ENCODE measurements around the gene RBP5.
"Not testable (repeated sequence)": the region's sequence is repeated elsewhere in the genome, so short reads cannot be mapped to it uniquely, and the experiment has no call there.

The RBP5 gene

GRCh38 chr12:7109572-7109920 is 19.1 kb downstream of the RBP5 start:
- peaks cover 8% of the 10 kb centered on the region for H3K4me1 ChIP-seq (ENCODE audit: control insufficient read depth, insufficient read depth, low read length)
- H3K36me3 ChIP-seq (ENCODE audit: control insufficient read depth, insufficient read depth, low read length) = no peaks in the 10 kb centered on the region; the same call in 1 of the 2 replicates
- 0 out of 2 replicates have a peak, but pooled peaks cover 9% of the 10 kb centered on the region for H3K27me3 ChIP-seq (ENCODE audit: control insufficient read depth, insufficient read depth, low read length)
- H3K9me3 ChIP-seq (ENCODE audit: control insufficient read depth, insufficient read depth, low read depth, low read length) = peaks cover 5% of the 10 kb centered on the region; the same call in 1 of the 2 replicates
- H3K9ac ChIP-seq (ENCODE audit: low read length) = no peak overlapping the region
- H3K27ac ChIP-seq (ENCODE audit: low read depth, low read length) = no peak overlapping the region
- H3K4me3 ChIP-seq (ENCODE audit: low read depth, low read length) = peak overlapping the region; percentile 60; the same call in 1 of the 2 replicates

- peak within 1 kb of the TSS; percentile 60 for H3K4me3 ChIP-seq (ENCODE audit: low read depth, low read length)
- H3K9ac ChIP-seq (ENCODE audit: low read length) = peak within 1 kb of the TSS; percentile 69
Observed at GRCh38 chr12:7108796-7109571, 19.7 kb downstream of the RBP5 start, which contains the start of gene C1RL. Gene C1RL (minus strand): TSS chr12:7109214. CDS start chr12:7109180, 34 bp downstream.

DNA sequence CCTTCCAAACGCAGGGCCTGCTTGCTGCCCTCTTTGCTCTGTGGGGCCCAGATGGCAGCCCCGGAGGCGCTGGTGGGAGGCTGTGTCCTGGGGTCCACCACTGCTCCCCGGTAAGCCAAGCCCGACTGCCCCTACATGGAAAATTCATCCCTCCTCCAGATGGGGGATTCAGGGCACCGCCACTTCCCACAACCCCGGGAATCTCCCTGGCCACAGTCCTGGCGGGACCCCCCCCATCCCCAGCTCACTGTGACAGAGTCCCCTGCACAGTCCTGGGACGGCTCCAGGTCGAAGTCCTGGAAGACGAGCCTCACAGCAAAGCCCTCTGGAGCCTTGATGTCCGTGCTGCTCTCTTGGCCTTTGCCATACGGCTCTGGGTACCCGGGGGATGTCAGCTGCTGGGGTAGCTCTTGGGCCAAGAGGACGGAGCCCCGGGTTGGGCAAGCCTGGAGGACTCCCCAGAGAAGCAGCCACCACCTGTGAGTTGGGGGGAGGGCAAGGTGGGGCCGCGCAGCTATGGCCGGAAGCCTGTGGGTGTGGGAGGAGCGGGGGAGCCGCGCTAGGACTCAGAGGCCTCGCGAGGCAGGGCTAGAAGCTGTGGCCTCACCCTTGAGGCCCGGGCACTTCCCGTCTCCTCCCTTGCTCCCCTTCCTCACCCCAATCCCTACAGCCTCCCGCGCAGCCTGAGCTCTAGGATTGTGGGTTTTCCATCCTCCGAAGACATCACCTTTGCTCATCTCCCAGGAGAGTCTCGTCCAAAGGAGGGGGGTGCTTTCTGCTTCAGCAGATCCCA is 20.5 kb downstream of the RBP5 start:
- peak overlapping the region; percentile 5; the same call in 1 of the 2 replicates for H3K27ac ChIP-seq (ENCODE audit: low read depth, low read length)
- peak overlapping the region; percentile 60 for H3K4me3 ChIP-seq (ENCODE audit: low read depth, low read length)
- H3K9ac ChIP-seq (ENCODE audit: low read length) = peak overlapping the region; percentile 69

More at GRCh38 chr12:7108796-7109571, 19.7 kb downstream of the RBP5 start, which contains the start of gene C1RL:
- 0 out of 2 replicates have a peak, but pooled peaks cover 9% of the 10 kb centered on the region for H3K27me3 ChIP-seq (ENCODE audit: control insufficient read depth, insufficient read depth, low read length)
- H3K4me1 ChIP-seq (ENCODE audit: control insufficient read depth, insufficient read depth, low read length) = peaks cover 8% of the 10 kb centered on the region
- H3K27ac ChIP-seq (ENCODE audit: low read depth, low read length) = peak within 1 kb of the TSS; percentile 5; the same call in 1 of the 2 replicates
- H3K36me3 ChIP-seq (ENCODE audit: control insufficient read depth, insufficient read depth, low read length) = no peaks in the 10 kb centered on the region; the same call in 1 of the 2 replicates
- peaks cover 5% of the 10 kb centered on the region; the same call in 1 of the 2 replicates for H3K9me3 ChIP-seq (ENCODE audit: control insufficient read depth, insufficient read depth, low read depth, low read length)

DNA sequence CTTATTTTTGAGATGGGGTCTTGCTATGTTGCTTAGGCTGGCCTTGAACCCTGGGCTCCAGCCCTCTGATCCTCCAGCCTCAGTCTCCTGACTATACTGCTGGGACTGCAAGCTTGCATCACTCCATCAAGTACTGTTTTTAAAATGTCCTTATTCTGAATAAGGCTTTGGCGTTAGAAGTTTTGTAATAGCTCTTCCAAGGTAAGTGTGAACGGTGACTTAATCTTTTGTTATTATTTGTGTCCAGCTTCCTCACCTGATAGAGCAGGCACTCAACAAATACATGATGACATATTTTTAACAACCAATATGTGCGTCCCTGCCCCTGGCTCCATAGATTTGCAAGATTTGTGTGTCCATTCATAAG is 21.1 kb downstream of the RBP5 start:
- Histone ChIP-seq H3K4me1 (ENCODE audit: control insufficient read depth, insufficient read depth, low read length) (peaks cover 5% of the 10 kb centered on the region), H3K27ac (ENCODE audit: low read depth, low read length) (no peak overlapping the region), H3K36me3 (ENCODE audit: control insufficient read depth, insufficient read depth, low read length) (no peaks in the 10 kb centered on the region; the same call in 1 of the 2 replicates), H3K4me3 (ENCODE audit: low read depth, low read length) (peak overlapping the region; percentile 60), H3K9me3 (ENCODE audit: control insufficient read depth, insufficient read depth, low read depth, low read length) (peaks cover 5% of the 10 kb centered on the region; the same call in 1 of the 2 replicates), H3K27me3 (ENCODE audit: control insufficient read depth, insufficient read depth, low read length) (0 out of 2 replicates have a peak, but pooled peaks cover 9% of the 10 kb centered on the region), H3K9ac (ENCODE audit: low read length) (no peak overlapping the region)

More for the DNA sequence above, 20.5 kb downstream of the RBP5 start:
- no peaks in the 10 kb centered on the region; the same call in 1 of the 2 replicates for H3K36me3 ChIP-seq (ENCODE audit: control insufficient read depth, insufficient read depth, low read length)
- 0 out of 2 replicates have a peak, but pooled peaks cover 9% of the 10 kb centered on the region for H3K27me3 ChIP-seq (ENCODE audit: control insufficient read depth, insufficient read depth, low read length)
- H3K4me1 ChIP-seq (ENCODE audit: control insufficient read depth, insufficient read depth, low read length) = peaks cover 5% of the 10 kb centered on the region
- H3K9me3 ChIP-seq (ENCODE audit: control insufficient read depth, insufficient read depth, low read depth, low read length) = peaks cover 5% of the 10 kb centered on the region; the same call in 1 of the 2 replicates

DNA sequence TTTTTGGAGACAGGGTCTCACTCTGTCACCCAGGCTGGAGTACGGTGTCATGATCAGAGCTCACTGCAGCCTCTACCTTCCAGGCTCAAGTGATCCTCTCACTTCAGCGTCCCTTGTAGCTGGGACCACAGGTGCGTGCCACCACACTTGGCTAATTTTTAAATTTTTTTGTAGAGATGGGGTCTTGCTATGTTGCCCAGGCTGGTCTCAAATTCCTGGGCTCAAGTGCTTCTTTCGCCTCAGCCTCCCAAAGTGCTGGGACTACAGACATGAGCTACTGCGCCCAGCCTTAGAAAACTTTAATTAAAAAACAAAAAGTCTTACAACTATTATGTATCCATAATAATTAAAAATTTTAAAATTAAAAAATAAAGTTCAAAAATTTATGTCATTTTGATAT is 21.5 kb downstream of the RBP5 start:
- H3K4me3 ChIP-seq (ENCODE audit: low read depth, low read length); H3K4me1 ChIP-seq (ENCODE audit: control insufficient read depth, insufficient read depth, low read length); H3K27ac ChIP-seq (ENCODE audit: low read depth, low read length); H3K9me3 ChIP-seq (ENCODE audit: control insufficient read depth, insufficient read depth, low read depth, low read length); H3K36me3 ChIP-seq (ENCODE audit: control insufficient read depth, insufficient read depth, low read length); H3K9ac ChIP-seq (ENCODE audit: low read length); H3K27me3 ChIP-seq (ENCODE audit: control insufficient read depth, insufficient read depth, low read length): not testable (repeated sequence)

- H3K36me3 ChIP-seq (ENCODE audit: control insufficient read depth, insufficient read depth, low read length) = no peaks in the 10 kb centered on the region; the same call in 1 of the 2 replicates
- H3K4me1 ChIP-seq (ENCODE audit: control insufficient read depth, insufficient read depth, low read length) = peaks cover 5% of the 10 kb centered on the region
- H3K27me3 ChIP-seq (ENCODE audit: control insufficient read depth, insufficient read depth, low read length) = 0 out of 2 replicates have a peak, but pooled peaks cover 9% of the 10 kb centered on the region
- peaks cover 5% of the 10 kb centered on the region; the same call in 1 of the 2 replicates for H3K9me3 ChIP-seq (ENCODE audit: control insufficient read depth, insufficient read depth, low read depth, low read length)
- no peak overlapping the region for H3K9ac ChIP-seq (ENCODE audit: low read length)
- H3K4me3 ChIP-seq (ENCODE audit: low read depth, low read length) = no peak overlapping the region
- no peak overlapping the region for H3K27ac ChIP-seq (ENCODE audit: low read depth, low read length)
Observed at GRCh38 chr12:7106082-7106481, 22.6 kb downstream of the RBP5 start.

- Histone ChIP-seq H3K4me1 (ENCODE audit: control insufficient read depth, insufficient read depth, low read length) (no peaks in the 10 kb centered on the region), H3K27ac (ENCODE audit: low read depth, low read length) (no peak overlapping the region), H3K9ac (ENCODE audit: low read length) (no peak overlapping the region), H3K4me3 (ENCODE audit: low read depth, low read length) (no peak overlapping the region), H3K36me3 (ENCODE audit: control insufficient read depth, insufficient read depth, low read length) (peaks cover 6% of the 10 kb centered on the region; the same call in 1 of the 2 replicates), H3K9me3 (ENCODE audit: control insufficient read depth, insufficient read depth, low read depth, low read length) (peaks cover 5% of the 10 kb centered on the region; the same call in 1 of the 2 replicates), H3K27me3 (ENCODE audit: control insufficient read depth, insufficient read depth, low read length) (no peaks in the 10 kb centered on the region)
Observed at GRCh38 chr12:7103837-7104584, 24.7 kb downstream of the RBP5 start.

- H3K4me1 ChIP-seq (ENCODE audit: control insufficient read depth, insufficient read depth, low read length) = no peaks in the 10 kb centered on the region
- H3K36me3 ChIP-seq (ENCODE audit: control insufficient read depth, insufficient read depth, low read length) = peaks cover 6% of the 10 kb centered on the region; the same call in 1 of the 2 replicates
- H3K9ac ChIP-seq (ENCODE audit: low read length) = no peak overlapping the region
- no peak overlapping the region for H3K4me3 ChIP-seq (ENCODE audit: low read depth, low read length)
- H3K9me3 ChIP-seq (ENCODE audit: control insufficient read depth, insufficient read depth, low read depth, low read length) = peaks cover 5% of the 10 kb centered on the region; the same call in 1 of the 2 replicates
- H3K27ac ChIP-seq (ENCODE audit: low read depth, low read length) = no peak overlapping the region
- no peaks in the 10 kb centered on the region for H3K27me3 ChIP-seq (ENCODE audit: control insufficient read depth, insufficient read depth, low read length)
Observed at GRCh38 chr12:7102582-7102981, 26.1 kb downstream of the RBP5 start.

DNA sequence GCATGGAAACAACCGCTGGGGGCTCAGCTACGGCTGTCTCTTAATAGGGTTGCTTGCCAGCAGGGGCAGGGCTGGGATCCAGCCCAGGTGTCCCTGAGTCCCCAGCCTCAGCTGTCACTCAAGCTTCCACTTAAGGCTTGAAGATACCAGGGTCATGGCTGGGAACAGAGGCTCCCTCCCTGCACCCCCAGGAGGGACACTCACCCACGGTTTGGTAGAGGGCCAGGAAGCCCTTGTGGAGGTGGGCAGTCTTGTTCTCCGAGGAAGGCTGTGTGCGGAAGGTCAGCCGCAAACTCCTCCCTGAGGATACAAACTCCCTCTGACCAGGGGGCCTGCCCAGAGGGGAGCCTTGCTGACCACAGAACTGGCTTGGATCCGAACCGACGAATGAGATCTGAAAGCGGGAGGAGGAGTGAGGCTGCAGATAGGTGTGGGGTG is 27.0 kb downstream of the RBP5 start:
- no peaks in the 10 kb centered on the region for H3K27me3 ChIP-seq (ENCODE audit: control insufficient read depth, insufficient read depth, low read length)
- no peak overlapping the region for H3K4me3 ChIP-seq (ENCODE audit: low read depth, low read length)
- H3K9me3 ChIP-seq (ENCODE audit: control insufficient read depth, insufficient read depth, low read depth, low read length) = peaks cover 5% of the 10 kb centered on the region; the same call in 1 of the 2 replicates
- H3K9ac ChIP-seq (ENCODE audit: low read length) = no peak overlapping the region
- H3K4me1 ChIP-seq (ENCODE audit: control insufficient read depth, insufficient read depth, low read length) = no peaks in the 10 kb centered on the region
- no peak overlapping the region for H3K27ac ChIP-seq (ENCODE audit: low read depth, low read length)
- H3K36me3 ChIP-seq (ENCODE audit: control insufficient read depth, insufficient read depth, low read length) = peaks cover 6% of the 10 kb centered on the region; the same call in 1 of the 2 replicates

DNA sequence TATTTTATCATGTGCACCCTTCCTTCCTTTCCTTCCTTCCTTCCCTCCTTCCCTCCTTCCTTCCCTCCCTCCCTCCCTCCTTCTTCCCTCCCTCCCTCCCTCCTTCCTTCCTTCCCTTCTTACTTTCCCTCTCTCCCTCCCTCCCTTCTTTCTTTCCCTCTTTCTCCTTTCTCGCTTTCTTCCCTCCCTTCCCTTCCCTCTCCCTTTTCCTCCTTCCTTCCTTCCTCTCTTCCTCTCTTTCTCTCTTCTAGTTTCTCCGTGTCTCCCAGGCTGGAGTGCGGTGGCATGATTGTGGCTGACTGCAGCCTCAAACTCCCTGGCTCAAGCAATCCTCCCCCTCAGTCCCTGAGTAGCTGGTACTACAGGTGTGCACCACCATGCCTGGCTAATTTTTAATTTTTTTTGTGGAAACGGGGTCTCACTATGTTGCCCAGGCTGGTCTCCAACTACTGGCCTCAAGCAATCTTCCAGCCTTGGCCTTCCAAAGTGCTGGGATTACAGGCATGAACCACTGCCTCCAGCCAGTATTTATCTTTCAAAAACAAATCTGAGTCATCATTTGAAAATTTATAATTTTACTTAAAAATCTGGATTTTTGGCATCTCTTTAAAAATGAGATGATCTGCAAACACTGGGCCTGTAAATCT is 27.5 kb downstream of the RBP5 start:
- H3K9ac ChIP-seq (ENCODE audit: low read length) = no peak overlapping the region
- H3K36me3 ChIP-seq (ENCODE audit: control insufficient read depth, insufficient read depth, low read length) = peaks cover 6% of the 10 kb centered on the region; the same call in 1 of the 2 replicates
- no peaks in the 10 kb centered on the region for H3K4me1 ChIP-seq (ENCODE audit: control insufficient read depth, insufficient read depth, low read length)
- H3K4me3 ChIP-seq (ENCODE audit: low read depth, low read length) = no peak overlapping the region
- peaks cover 3% of the 10 kb centered on the region; the same call in 1 of the 2 replicates for H3K9me3 ChIP-seq (ENCODE audit: control insufficient read depth, insufficient read depth, low read depth, low read length)
- no peaks in the 10 kb centered on the region for H3K27me3 ChIP-seq (ENCODE audit: control insufficient read depth, insufficient read depth, low read length)
- no peak overlapping the region for H3K27ac ChIP-seq (ENCODE audit: low read depth, low read length)

Measured in HUES6 (cell line).